Parathyroid adenoma (tissue), 2 donors: ENCODE results near the gene ADAMTS20.

Source experiments
- H2AFZ ChIP-seq: fragments of 300-600 bp; sonication (generic); one replicate; pipeline ENCODE4 v1.7.0; 2017; ENCODE audit warnings: antibody characterized with exemption, mild to moderate bottlenecking
- H3K27ac ChIP-seq: fragments of 300-600 bp; sonication (generic); one replicate; pipeline ENCODE4 v1.7.0; 2017
- H3K27me3 ChIP-seq: fragments of 300-600 bp; sonication (generic); one replicate; pipeline ENCODE4 v1.7.0; 2017; ENCODE audit warnings: low read length; ENCODE audit not compliant: control insufficient read depth, insufficient read depth
- H3K36me3 ChIP-seq: fragments of 300-600 bp; sonication (generic); one replicate; pipeline ENCODE4 v1.7.0; 2017; ENCODE audit warnings: low read length; ENCODE audit not compliant: control insufficient read depth, insufficient read depth
- H3K4me1 ChIP-seq: fragments of 300-600 bp; sonication (generic); one replicate; pipeline ENCODE4 v1.7.0; 2017; ENCODE audit warnings: control low read depth
- H3K4me2 ChIP-seq: fragments of 300-600 bp; sonication (generic); one replicate; pipeline ENCODE4 v1.7.0; 2017; ENCODE audit warnings: low read length
- H3K4me3 ChIP-seq: fragments of 300-600 bp; sonication (generic); one replicate; pipeline ENCODE4 v1.7.0; 2017; ENCODE audit warnings: low read depth, low read length
- H3K79me2 ChIP-seq: fragments of 300-600 bp; sonication (generic); one replicate; pipeline ENCODE4 v1.7.0; 2017; ENCODE audit warnings: control low read depth
- H3K9ac ChIP-seq: fragments of 300-600 bp; sonication (generic); one replicate; pipeline ENCODE4 v1.7.0; 2017; ENCODE audit warnings: mild to moderate bottlenecking
- H3K9me3 ChIP-seq: fragments of 300-600 bp; sonication (generic); one replicate; pipeline ENCODE4 v1.7.0; 2017; ENCODE audit warnings: low read length; ENCODE audit not compliant: control insufficient read depth
- CTCF ChIP-seq: fragments of 300-600 bp; sonication (generic); IDR thresholded peaks from one replicate; pipeline ENCODE4 v1.7.0; 2017; ENCODE audit warnings: antibody characterized with exemption, mild to moderate bottlenecking
- donor health status: primary hyperparathyroidism.

Gene ADAMTS20

GRCh38 chr12:43459285-43459684 is 92.7 kb downstream of the ADAMTS20 start:
- H3K4me3 ChIP-seq: no peak overlapping the region
- H3K9me3 ChIP-seq: no peaks in the 10 kb centered on the region
- no peak overlapping the region for H3K9ac ChIP-seq
- no peaks in the 10 kb centered on the region for H3K27me3 ChIP-seq
- no peak overlapping the region for H2AFZ ChIP-seq
- H3K4me2 ChIP-seq: no peak overlapping the region
- no peaks in the 10 kb centered on the region for H3K4me1 ChIP-seq
- no peaks in the 10 kb centered on the region for H3K79me2 ChIP-seq
- no peak for TF ChIP-seq CTCF
- no peak overlapping the region for H3K27ac ChIP-seq
- H3K36me3 ChIP-seq: no peaks in the 10 kb centered on the region

DNA sequence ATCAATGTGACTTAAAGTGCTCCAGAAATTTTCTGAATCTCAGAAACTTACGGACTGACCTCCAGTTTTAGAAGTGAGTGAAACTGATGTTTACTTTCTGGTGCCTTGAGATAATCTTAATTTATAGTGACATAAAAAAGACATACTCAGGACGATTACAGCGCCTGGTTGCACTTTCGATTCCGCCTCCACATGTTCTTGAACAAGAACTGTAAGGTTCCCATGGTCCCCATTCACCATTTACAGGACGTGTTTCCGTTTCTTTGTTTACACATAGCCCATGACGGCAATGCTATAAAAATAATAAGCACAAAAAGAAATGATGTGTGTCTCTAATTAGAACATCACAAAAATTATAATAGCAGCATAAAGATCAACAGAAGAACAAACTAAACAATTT is 98.2 kb downstream of the ADAMTS20 start:
- H3K4me3 ChIP-seq: no peak overlapping the region
- H3K4me1 ChIP-seq: no peaks in the 10 kb centered on the region
- H3K36me3 ChIP-seq: no peaks in the 10 kb centered on the region
- H3K27me3 ChIP-seq: no peaks in the 10 kb centered on the region
- no peak overlapping the region for H3K9ac ChIP-seq
- no peak for TF ChIP-seq CTCF
- H3K79me2 ChIP-seq: no peaks in the 10 kb centered on the region
- no peak overlapping the region for H3K4me2 ChIP-seq
- no peaks in the 10 kb centered on the region for H3K9me3 ChIP-seq
- H2AFZ ChIP-seq: no peak overlapping the region
- no peak overlapping the region for H3K27ac ChIP-seq

DNA sequence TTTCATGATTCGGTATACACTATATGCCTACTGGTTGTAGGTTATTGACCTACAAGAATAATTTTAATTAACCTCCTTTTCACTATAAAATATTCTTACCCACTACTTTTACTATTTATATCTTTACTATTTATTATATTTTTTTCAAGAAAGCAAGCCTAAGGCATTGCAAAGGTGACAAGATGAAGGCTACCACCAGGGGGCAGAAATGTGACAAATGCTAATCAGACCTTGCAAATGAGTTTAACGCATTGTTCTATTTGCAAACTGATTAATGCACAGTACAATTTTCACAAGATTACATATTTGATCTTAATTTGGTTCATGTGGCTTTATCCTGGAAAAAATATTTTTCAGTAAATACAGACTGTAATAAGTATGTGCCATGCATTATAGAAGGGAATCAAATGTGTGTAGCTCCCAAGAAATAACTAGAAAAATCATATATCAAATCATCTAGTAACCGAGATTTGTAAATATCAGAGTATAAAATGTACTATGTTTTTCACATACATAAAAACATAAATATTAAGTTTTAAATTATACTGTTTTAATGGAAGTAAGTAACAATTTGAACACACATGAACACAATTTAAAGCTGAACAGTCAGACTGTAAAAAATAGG is 107.0 kb downstream of the ADAMTS20 start:
- H2AFZ ChIP-seq: no peak overlapping the region
- H3K9me3 ChIP-seq: peaks cover 3% of the 10 kb centered on the region
- H3K36me3 ChIP-seq: no peaks in the 10 kb centered on the region
- H3K4me2 ChIP-seq: no peak overlapping the region
- TF ChIP-seq CTCF: peak; percentile 77
- no peak overlapping the region for H3K4me3 ChIP-seq
- no peaks in the 10 kb centered on the region for H3K79me2 ChIP-seq
- H3K27me3 ChIP-seq: no peaks in the 10 kb centered on the region
- H3K9ac ChIP-seq: no peak overlapping the region
- no peak overlapping the region for H3K27ac ChIP-seq
- H3K4me1 ChIP-seq: no peaks in the 10 kb centered on the region

DNA sequence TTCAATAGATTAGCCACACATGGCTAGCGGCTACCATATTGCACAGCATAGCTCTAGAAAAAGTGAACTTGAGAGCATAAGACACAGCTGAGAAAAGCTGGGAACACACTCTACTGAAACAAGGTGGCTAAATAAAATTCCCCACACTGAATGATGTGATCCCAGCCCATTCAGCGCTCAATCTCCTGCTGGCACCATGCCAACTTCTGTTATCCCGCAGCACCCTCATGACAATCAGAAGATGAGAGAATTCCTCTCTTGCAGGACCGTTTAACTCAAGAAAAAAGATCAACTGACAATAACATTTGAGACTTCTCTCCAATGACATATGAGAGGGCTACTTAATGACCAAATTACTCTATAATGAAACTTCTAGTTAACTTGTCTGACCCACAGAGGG is 115.4 kb downstream of the ADAMTS20 start:
- Histone ChIP-seq H3K9me3 (no peaks in the 10 kb centered on the region), H3K4me1 (no peaks in the 10 kb centered on the region), H3K27ac (peak overlapping the region; percentile 18), H3K4me2 (no peak overlapping the region), H2AFZ (no peak overlapping the region), H3K27me3 (no peaks in the 10 kb centered on the region), H3K79me2 (no peaks in the 10 kb centered on the region), H3K4me3 (no peak overlapping the region), H3K9ac (no peak overlapping the region), H3K36me3 (no peaks in the 10 kb centered on the region)
- TF ChIP-seq CTCF: no peak

- Histone ChIP-seq H3K4me3 (no peak overlapping the region), H3K27me3 (no peaks in the 10 kb centered on the region), H3K4me1 (no peaks in the 10 kb centered on the region), H3K9me3 (no peaks in the 10 kb centered on the region), H2AFZ (peak overlapping the region; percentile 60), H3K27ac (no peak overlapping the region), H3K9ac (no peak overlapping the region), H3K36me3 (no peaks in the 10 kb centered on the region), H3K79me2 (no peaks in the 10 kb centered on the region), H3K4me2 (no peak overlapping the region)
- no peak for TF ChIP-seq CTCF
Measured at GRCh38 chr12:43434614-43435013, 117.4 kb downstream of the ADAMTS20 start.
